Measurements from ENCODE around the gene MAPK14.
"Not testable (repeated sequence)": the region's sequence is repeated elsewhere in the genome, so short reads cannot be mapped to it uniquely, and the experiment has no call there.

Gene MAPK14

GRCh38 chr6:36068012-36068392 is 40.4 kb downstream of the MAPK14 start:
- in situ Hi-C loops (cut with HindIII; ENCODE audit: low sequenced_read_pairs), result no loop called here

DNA sequence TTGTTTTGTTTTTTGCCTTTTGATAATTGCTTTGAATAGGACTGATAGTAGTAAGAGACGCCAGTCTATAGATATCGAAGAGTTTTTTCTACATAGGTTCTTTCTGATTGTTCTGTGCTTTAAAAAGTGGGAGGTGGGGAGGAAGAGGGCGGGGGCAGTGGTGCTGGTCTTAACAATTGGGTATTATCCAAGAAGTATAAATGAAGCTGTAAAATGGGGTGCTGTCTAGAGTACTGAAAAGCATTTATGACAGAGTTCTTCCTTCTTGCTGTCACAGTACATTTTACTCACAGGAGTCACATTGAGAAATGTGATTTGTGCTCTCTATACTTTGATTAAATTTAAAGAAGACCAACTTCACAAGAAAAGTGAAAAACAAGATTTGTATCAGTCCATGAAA is 41.0 kb downstream of the MAPK14 start:
- in situ Hi-C loops (cut with HindIII; ENCODE audit: low sequenced_read_pairs), result no loop called here

- in situ Hi-C loops (cut with HindIII; ENCODE audit: low sequenced_read_pairs), result no loop called here
Observed at GRCh38 chr6:36069573-36069972, 42.0 kb downstream of the MAPK14 start.

GRCh38 chr6:36070252-36070651 is 42.6 kb downstream of the MAPK14 start:
- in situ Hi-C loops (cut with HindIII; ENCODE audit: low sequenced_read_pairs), result no loop called here

DNA sequence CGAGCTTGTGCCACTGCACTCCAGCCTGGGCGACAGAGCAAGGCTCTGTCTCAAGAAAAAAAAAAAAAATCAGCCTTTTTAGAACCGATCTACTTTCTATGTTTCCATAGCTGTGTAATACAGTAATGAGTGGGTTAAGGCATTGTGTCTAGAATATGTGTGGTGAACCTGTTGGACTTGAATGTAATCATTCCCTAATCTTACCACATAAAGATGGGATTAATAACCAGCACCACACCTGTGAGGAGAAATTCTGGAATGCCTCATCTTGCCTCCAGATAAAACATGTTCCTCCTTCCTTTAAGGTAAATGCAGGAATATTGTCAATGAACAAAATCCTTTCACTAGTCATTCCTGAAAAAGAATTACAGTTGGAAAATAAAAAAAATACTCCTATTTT is 43.7 kb downstream of the MAPK14 start:
- in situ Hi-C loops (cut with HindIII; ENCODE audit: low sequenced_read_pairs), result no loop called here

DNA sequence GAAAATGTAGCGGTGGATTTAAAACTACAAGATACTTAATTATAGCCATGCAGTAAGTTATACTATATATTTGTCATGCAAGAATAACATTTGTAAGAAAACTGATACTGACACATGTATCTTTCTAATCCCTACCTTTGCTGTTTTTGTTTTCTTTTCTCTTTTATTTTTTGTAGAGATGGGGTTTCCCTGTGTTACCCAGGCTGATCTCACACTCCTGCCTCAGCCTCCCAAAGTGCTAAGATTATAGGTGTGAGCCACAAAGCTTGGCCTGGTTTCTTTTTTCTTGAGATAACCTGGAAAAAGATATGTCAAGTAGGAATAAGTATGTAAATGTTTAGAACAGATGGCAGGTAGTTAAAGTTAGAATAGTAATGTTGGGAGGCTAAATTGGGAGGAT is 44.1 kb downstream of the MAPK14 start:
- in situ Hi-C loops (cut with HindIII; ENCODE audit: low sequenced_read_pairs), result no loop called here

DNA sequence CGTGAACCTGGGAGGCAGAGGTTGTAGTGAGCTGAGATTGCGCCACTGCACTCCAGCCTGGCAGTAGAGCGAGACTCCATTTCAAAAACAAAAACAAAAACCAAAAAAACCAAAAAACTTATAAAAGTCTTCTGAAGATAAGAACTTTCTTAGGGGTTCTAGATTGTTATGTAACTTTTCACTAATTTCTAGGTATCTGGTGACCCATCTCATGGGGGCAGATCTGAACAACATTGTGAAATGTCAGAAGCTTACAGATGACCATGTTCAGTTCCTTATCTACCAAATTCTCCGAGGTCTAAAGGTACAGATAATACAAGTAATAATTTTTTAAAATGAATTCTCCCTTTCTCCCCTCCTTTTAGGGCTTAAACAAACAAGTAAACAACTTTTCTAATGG is 45.1 kb downstream of the MAPK14 start:
- in situ Hi-C loops (cut with HindIII; ENCODE audit: low sequenced_read_pairs), result no loop called here

GRCh38 chr6:36073587-36073986 is 46.0 kb downstream of the MAPK14 start:
- in situ Hi-C loops (cut with HindIII; ENCODE audit: low sequenced_read_pairs), result no loop called here

GRCh38 chr6:36075656-36076055 is 48.0 kb downstream of the MAPK14 start:
- in situ Hi-C loops (cut with HindIII; ENCODE audit: low sequenced_read_pairs), result no loop called here

DNA sequence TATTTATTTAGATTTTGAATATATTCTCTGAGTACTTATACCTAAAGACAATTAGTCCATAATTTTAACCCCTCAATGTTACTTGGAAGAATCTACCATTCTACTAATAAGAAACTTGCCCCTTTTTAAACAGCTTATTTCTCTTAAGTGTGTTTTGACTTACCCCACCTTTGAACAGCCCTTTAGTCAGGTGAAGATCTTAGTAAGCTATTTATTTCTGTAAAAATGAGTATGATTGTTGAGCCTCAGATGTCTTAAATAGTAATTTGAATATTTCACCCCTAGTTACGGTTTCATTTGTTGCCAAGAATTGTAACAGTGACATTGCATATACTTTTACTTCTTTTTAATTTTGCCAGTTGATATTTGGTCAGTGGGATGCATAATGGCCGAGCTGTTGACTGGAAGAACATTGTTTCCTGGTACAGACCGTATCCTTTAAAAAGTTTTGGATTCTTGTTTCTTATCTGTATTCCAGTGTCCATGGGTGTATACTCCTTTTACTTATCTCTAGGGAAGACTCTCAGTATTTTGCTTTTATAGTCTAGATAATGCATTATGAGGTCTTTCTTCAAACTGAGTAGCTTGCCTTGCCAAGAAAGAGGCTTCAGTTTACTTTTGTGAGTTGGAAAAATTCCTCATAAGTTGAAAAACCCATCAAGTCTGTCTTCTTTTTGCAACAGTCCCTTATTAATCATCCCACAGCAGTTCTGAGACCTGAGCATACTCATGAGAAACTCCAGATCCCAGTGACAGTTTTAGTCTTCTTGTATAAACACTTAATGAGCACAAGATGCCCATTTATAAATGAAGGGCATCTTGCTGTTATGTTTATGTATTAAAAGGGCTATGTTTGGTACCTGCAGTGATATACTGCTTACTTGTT is 48.8 kb downstream of the MAPK14 start:
- in situ Hi-C loops (cut with HindIII; ENCODE audit: low sequenced_read_pairs), result no loop called here

- in situ Hi-C loops (cut with HindIII; ENCODE audit: low sequenced_read_pairs), result no loop called here
Observed at GRCh38 chr6:36078159-36078558, 50.6 kb downstream of the MAPK14 start.

- in situ Hi-C loops (cut with HindIII; ENCODE audit: low sequenced_read_pairs), result no loop called here
Observed at GRCh38 chr6:36079601-36080000, 52.0 kb downstream of the MAPK14 start.

DNA sequence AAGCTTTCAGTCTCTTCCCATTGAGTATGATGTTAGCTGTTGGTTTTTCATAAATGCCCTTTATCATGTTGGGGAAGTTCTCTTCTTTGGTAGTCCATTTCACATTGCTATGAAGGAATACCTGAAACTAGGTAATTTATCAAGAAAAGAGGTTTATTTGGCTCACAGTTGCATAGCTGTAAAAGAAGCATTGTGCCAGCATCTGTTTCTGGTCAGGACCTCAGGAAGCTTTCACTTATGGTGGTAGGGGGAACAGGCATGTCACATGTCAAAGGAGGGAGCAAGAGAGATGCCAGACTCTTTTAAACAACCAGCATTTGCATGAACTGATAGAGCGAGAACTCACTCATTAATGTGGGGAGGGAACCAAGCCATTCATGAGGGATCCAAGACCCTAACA is 54.7 kb downstream of the MAPK14 start:
- in situ Hi-C loops (cut with HindIII; ENCODE audit: low sequenced_read_pairs), result no loop called here

DNA sequence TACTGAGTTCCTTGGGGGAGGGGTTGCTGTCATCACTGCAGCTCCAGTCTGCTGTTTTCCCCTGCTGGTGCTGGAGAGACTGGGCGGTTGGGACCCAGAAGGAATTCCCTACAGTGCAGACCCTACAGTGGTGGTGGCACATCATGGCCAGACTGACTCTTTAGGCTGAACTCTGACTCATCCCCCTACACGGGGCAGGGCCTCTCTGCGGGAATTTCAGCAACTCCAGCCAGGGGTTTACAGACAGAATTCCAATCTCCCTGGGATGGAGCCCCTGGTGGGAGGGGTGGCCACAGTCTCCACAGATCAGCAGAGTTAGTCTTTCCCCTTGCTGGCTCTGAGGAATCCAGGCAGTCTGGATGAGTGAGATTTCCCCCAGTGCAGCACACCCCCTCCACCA is 55.8 kb downstream of the MAPK14 start:
- in situ Hi-C loops (cut with HindIII; ENCODE audit: low sequenced_read_pairs), result no loop called here

DNA sequence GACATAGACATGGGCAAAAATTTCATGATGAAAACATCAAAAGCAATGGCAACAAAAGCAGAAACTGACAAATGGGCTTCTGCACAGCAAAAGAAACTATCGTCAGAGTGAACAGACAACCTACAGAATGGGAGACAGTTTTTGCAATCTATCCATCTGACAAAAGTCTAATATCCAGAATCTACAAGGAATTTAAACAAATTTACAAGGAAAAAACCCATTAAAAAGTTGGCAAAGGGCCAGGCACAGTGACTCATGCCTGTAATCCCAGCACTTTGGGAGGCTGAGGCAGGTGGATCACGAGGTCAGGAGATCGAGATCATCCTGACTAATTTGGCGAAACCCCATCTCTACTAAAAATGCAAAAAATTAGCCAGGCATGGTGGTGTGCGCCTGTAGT is 60.6 kb downstream of the MAPK14 start:
- in situ Hi-C loops (cut with HindIII; ENCODE audit: low sequenced_read_pairs), result not testable (repeated sequence)

- in situ Hi-C loops (cut with HindIII; ENCODE audit: low sequenced_read_pairs), result no loop called here
Observed at GRCh38 chr6:36089048-36089447, 61.4 kb downstream of the MAPK14 start.

DNA sequence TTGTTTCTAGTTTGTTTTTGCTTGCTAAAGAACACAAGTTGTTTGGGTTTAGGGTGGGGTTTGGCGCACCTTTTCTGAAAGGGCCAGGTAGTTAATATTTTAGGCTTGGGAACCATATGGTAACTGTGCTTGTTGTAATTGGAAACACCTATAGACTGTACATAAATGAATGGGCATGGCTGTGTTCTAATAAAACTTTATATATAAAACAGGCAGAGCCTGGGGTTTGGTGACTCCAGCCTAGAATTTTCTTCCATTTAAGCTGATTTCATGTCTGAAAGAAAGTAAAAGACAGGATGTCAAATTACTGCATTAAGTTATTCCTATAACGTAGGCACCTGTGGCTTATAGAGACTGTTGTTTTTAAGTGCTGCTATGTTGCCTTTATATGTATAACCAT is 66.6 kb downstream of the MAPK14 start:
- in situ Hi-C loops (cut with HindIII; ENCODE audit: low sequenced_read_pairs), result no loop called here

- in situ Hi-C loops (cut with HindIII; ENCODE audit: low sequenced_read_pairs), result no loop called here
Observed at GRCh38 chr6:36094753-36095496, 67.3 kb downstream of the MAPK14 start.

DNA sequence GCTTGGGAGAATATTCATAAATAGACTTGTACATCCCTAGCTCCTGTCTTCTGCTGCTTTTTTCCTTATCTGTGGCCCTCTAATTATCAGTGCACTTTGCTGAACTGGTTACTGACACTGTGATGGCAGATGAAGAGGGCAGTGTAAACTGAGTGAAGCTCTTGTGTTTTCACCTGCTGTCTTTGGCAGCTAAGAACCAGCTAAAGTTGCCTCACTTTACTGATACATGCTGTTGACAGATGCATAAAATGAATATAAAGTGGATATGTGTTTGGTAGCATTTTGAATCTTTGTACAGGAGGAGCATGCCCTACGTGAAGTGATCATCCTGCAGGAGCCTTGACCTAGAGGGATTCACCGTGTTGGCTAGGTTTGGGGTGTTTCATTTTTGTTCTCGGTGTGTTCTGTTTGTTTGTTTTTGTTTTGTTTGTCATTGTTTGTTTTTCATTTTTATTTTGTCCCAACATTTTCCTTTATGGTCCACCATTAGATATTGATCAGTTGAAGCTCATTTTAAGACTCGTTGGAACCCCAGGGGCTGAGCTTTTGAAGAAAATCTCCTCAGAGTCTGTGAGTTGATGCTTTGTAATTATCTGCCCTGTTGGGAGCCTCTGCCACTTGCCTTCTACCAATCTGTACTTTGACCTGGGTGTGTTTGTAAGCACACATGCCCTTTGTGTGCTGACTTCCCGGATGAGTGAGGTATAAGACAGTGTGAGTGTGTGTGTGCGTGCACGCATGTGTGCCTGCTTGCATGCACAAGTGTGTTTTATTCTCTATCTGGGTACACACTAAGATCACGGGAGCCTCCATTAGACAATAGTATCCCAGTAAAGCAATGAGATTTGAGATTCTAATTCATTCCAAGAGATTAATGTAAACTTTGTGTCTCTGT is 68.1 kb downstream of the MAPK14 start:
- in situ Hi-C loops (cut with HindIII; ENCODE audit: low sequenced_read_pairs), result no loop called here

DNA sequence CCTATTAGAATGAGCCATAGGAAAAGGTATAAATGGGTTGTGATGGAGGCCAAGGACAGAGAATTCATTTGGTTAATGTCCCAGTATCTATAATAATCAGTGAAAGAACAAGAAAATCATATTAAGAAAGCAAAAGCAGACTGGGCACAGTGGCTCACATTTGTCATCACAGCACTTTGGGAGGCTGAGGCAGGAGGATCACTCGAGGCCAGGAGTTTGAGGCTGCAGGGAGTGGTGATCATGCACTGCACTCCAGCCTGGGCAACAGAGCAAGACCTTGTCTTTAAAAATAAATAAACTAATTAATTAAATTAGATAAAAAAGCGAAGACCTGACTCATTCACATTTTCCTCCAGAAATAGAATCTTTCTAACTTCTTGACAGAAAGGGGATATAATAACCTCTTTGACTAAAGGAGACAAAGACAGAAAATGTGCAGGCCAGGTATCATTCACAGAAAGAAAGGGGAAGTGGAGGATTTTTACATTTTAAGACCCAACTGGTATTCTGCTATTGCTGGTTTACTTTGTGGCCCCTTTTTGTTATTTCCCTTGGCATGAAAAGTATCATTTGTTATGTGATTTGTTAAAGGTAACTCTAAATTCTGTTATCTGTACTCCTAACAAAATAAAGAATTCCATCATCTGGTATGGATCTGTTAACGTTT is 70.8 kb downstream of the MAPK14 start:
- in situ Hi-C loops (cut with HindIII; ENCODE audit: low sequenced_read_pairs), result no loop called here

Data from endothelial cell of hepatic sinusoid (primary cell).